Iris pigment epithelial cell (primary cell): ENCODE results near the gene FGFR2.

Experiments
- DNase-seq: peaks from one replicate; pipeline ENCODE4 v3.0.0-alpha.2; 2011; ENCODE audit warnings: low read depth

The FGFR2 gene

DNA sequence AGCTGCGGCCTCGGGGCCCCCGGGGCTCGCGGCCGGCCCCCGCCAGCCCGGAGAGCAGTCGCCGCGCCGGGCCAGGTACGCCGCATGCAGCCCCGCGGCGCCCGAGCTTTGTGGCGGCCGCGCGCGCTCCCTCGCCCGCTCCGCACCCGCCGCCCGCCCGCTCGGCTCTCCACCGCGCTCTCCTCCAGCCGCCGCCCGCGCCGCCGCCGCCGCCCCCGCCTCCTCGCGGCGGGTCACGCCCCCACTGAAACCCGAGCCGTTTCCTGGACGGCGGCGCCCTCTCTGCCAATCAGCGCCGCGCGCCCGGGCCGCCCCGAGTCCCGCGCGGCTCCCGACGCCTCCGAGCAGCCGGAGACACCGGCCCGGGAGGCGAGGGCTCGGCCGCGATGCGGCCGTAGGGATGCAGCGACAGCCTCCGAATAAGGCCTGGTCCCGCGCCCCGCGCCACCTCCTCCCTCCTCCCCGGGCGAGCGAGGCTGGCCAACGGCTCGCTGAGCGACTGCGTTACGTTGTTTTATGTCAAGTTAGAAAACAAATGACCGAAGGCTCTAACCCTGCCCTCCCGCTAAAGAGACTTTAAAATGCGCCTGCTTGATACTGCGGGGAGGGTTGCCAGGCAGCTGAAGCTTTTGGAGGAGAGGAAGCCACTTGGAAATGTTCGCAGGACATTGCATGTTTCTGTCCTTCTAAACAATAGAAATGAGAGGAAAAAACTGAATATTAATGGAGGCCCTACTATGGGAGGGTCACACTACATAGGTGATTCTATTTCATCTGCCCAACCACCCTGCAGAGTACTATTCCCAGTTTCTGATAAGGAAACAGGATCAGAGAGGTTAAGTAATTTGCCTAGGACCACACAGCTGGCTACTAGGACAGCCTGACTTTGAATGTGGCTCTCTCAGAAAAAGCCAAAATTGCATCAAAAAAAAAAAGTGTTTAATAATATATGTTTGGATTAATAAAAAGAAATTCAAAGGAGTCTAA, at the start of gene FGFR2:
TSS of gene FGFR2 (minus strand) at position 182 of the 987 bp plus-strand sequence. CDS start 4,627 bp downstream, outside the sequence.
- peak; percentile 67 for DNase-seq

DNA sequence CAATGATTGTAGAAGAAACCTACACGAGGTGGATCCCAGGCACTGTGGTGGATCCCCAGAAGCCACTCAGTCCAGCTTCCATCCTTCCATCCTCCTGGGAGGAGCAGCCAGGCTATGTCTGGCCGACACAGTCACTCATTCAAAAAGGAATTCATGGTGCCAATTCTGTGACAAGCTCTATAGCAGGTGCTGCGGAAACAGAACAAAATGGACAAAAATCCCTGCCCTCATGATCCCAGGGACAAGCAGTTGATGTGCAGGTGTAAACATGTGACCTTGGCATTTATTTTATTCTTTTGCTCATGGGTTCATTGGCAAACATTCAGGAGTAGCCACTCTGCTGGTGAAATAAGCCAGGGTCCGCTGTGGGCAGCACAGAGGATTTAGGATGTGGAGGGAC, 49.2 kb upstream of the FGFR2 start:
- no peak for DNase-seq

DNA sequence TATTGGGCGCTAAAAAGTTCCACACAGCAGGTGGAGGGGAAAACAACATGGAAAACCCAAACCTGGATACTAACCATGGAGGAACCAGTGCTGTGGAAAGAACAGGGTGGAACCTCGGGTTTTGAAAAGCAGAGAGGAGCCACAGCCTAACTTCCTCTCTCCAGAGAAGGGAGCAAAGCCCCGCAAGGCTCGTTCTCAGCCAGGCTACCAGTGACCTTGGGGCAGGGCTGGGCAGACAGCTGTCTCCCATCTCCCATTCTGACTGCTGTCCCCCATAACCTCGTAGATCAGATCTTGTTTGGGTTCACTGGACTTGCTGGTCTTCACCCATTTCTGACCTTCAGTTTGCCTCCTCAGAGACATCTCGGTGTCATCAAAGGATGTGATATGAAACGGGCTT, 47.5 kb upstream of the FGFR2 start:
- no peak for DNase-seq

DNA sequence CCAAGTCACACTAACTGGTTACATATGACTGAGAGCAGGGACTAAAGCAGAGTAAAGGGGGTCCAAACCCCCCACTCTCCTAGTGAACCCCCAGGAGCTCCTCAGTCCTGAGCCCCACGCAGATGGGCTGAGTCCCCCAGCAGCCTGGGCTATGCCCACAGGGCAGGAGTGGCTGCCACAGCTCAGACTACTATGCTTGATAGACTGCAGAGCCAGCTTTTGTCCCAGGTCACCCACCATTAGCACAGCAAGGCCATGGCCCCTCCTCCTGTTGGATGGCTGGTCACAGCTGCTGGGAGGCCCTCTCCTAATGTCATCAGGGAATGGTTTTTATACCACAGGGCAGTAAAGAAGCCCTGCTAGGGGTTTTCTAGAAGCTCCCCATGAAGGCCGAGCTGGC, 46.3 kb upstream of the FGFR2 start:
- DNase-seq, result no peak

DNA sequence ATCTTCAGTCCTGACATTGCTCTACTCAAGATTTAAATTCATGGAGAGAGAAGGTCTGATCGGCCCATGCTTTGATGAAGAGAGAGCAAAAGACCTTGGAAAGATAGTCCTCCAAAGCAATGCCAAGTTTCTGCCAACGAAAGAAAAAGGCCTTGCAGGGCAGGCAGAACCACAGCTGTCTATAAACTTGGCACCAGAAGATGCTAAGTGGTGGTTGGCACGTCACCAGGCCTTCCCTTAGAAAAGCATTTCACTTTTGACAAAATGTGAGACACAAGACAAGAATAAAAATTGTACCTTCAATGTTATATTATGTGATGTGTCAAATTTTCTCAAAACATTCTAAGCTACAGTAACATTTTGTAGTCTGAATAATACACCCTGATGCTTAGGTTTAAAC, 42.0 kb upstream of the FGFR2 start:
- DNase-seq, result no peak

DNA sequence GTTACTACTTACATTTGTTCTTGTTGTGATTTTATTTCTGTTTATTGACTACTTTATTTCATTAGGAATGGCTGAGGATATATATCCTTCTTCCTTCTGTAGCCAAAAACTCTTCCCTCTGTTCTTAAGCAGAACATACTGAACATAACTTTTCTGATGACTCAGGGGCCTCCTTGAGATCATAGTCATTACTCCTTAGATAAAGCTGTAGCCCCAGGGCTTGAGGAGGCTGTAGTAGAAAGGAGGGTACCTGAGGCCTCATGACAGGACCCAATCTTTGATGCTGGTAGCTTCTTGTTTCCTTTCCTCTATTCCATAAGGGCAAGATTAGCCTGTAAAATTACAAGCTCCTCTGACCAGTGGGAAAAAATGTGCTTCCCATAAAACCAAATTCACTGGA, 41.2 kb upstream of the FGFR2 start:
- DNase-seq, result no peak

DNA sequence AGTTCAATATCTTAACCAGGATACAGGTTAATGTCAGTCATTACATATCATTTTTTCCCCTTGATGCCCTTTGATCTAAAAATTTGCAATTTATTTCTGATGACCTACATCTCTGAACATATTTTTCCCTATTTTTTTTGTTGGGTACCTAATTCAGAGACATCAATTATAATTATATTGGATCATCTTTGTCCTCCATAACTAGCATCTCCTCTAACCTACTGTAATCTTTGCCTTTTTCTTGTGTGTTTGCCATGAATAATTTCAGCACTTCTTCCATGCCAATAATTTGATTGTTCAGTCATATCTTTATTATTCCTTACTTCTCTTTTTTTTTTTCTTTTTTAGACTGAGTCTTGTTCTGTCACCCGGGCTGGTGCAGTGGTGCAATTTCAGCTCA, 39.2 kb upstream of the FGFR2 start:
- no peak for DNase-seq

DNA sequence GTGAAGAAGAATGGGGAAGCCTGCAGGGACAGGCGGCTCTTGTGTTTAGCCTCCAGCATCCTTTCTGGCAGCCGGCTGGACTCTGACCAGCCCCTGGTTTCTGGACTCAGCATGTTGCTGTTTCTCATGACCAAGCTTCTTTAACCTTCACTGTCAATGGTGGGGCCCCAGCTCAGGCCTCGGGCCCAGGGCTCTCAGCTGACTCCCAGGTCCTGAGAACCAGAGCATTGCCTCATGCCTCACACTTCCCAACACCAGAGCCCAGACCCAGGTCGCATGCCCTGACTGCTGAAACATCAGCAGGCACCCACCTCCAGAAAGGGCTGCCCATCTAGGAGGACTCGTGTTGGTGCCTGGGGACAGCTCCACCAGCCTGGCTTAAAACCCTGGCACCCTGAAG, 34.8 kb upstream of the FGFR2 start:
- no peak for DNase-seq

DNA sequence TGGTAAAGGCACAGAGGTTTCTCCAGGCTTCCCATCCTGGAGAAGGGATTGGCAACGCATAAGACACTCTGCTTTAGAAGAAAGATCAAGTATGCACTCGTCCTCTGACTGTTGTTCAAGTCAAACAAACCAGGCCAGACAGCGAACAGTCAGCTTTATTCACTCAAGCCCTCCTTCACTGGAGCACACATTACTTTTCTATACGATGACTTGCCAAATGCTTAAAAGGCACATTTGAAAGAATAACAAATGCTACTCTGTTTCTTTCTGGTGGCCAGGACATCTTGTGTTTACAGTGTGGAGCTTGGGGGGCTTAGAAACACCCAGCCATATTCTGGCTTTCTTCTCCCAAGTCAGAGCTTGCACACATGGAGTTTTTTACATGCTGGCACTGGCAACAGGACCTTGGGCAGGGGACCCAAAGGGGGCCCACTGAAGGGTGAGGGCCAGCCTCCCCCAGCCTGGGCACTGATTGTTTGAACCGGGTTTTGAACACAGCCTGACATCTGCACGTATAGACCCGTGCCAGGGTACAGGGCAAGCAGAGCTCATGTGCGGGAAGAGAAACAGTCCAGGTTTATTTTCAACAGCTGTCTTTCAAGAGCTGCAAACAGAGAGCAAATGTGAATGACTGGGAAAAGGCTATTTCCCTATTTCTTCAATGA, 33.3 kb upstream of the FGFR2 start:
- no peak for DNase-seq

DNA sequence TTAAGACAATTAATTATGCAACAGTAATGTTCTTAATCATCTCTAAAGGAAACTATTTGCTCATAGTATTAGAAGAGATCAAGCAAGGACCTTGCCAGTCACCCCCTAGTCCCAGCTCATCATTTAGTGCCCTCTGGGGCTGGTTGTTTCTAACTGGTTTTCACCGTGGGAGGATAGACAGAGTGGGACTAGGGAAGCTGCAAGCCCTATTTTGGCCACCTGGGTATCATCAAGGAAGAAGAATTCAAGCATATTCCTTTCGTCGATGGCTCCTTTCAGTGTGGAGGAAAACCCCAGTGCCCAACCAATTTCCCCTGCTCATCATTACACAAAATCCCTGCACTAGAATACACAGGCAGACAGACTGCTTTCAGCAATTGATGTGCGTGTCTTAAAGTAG, 30.6 kb upstream of the FGFR2 start:
- DNase-seq, result no peak

DNA sequence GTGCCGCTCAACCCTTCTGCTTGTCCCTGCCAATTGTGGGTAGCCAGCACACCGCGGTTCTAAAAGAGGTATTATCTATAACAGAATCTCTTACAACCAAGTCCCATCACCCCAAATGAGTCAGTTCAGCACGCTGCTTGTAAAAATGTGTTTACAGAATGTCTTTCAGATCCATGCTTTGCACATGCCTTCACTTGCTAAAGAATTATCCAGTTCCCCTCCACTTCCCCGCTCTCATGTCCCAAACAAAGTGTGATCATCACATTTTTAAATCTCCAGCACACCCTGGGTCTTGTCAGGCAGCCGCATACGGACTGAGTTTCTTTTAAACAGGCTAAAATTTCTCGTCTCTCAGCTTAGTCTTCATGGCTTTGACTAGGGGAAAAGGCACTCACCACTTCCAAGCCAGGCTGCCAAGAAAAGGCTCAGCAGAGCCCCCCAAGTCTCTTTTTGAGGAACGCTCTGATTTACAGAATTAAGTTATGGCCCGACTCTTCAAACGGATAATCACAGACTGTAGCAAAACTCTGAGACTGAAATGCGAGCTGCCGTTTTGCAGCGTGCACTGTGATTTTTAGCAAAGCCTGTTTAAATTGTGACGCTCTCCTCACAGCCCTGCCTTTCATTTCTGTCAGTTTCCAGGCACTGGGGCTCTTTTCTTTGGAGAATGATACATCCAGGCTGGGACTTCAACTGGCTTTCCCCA, 29.8 kb upstream of the FGFR2 start:
- peak; percentile 10 for DNase-seq

DNA sequence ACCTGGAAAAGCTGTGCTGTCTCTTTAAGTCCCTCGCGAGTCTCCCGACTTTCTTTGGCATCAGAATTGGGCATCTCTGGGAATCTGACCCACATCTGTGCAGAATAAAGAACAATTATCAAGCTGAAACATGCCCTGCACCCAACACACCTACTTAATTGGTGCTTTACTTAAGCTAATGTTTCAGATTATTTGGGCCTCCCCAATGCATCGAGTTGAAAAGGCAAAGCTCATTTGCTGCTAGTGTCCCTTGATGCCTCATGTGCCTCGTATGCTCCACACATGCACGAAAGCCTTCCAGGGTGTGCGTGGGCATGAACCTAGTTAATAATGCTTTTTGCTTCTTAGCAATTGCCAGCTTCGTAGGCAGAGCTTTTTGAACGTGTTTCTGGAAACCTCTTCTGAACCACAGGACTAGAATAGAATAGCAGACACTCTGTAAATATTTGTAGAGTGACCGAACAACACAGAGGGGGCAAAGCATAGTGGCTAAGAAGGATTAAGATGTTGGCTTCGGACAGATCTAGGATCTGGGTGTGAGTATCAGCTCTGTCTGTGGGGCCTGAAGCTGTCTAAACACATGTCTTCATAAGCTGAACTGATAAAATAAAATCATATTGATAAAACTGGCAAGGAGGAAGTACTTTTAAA, 26.7 kb upstream of the FGFR2 start:
- no peak for DNase-seq

DNA sequence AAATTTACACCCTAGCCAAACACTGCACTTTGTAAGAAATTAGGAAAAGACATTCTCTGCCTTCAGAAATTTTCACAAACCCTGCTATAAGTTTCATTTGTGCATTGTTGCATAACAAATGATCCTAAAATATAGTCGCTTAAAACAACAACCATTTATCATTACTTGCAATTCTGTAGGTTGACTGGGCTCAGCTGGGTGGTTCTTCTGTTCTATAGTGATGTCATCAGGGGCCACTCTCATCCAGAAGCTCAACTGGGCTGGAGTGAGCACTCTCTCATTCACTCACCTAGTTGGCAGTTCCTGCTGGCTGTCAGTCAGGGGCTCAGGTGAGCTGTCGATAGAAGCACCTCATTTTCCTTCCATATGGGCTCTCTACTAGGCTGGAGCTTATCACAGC, 20.7 kb upstream of the FGFR2 start:
- no peak for DNase-seq

DNA sequence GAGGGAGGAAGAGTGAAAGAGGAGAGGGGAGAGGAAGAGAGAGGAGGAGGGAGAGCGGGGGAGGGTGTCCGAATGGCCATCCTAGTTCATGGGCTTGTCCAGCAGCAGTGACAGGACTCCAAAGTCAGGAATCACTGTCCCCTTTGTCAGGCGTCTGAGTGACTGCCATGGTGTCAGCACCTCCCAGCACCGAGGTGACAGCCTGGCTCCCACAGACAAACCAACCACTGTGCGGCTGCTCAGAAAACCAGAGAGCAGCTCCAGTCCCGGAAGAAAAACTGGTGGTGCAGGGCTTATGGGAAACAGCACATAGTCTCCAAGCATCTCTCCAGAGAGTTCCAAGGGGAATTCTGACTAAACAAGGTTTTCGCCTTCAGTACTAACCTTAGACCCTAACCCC, 18.9 kb upstream of the FGFR2 start:
- no peak for DNase-seq

DNA sequence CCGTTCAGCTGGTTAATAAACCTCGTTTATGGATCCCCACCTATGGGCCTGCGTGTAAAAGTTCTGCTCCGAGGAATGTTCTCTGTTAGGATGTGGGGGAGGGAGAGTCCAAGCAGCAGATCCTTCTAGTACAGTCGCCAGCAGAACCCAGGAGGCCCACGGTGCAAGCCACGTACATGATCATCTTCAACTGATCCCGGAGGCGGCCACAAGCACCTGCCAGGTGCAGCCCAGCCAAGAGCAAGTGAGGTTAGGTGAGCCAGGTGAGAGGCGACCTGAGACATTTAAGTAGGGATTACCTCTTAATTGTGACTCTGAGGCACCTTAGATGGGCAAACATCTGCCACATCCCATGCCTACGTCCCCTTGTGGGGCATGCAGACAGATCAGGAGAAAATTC, 18.0 kb upstream of the FGFR2 start:
- DNase-seq, result no peak

DNA sequence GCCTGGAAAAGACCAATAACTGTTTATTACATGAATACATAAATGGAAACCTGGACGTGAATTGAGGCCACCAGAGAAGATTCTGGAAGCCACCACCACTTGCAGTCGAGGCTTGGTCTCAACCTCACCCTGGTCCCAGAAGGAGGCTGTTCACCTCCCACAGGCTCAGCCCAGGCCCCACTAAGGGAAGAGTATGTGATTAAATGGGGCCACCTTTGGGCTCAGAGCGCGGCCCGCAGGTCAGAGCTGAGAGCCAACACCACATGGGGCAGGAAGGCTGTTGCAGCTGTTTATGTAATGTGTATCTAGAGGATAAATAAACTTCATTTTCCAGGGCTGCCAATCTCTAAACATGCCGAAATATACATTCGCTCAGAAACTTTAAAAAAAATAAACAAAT, 17.6 kb upstream of the FGFR2 start:
- no peak for DNase-seq

DNA sequence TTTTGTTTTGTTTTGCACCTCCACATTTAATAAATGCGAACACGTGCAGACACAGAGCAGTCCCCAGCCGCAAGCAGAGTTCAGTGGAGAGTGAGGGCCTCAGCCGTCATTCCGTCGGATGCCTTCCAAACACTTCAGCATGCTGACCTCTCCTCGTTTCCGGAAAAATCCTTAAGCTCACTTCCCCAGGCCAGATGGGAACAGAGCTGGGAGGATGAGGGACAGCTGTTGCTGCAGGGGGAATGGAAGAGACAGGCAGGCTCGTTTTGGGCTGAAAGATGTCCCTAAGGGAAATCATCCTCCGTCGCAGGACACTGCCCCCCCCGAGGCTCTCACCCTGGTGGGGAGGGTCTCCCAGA, 17.2 kb upstream of the FGFR2 start:
- no peak for DNase-seq

DNA sequence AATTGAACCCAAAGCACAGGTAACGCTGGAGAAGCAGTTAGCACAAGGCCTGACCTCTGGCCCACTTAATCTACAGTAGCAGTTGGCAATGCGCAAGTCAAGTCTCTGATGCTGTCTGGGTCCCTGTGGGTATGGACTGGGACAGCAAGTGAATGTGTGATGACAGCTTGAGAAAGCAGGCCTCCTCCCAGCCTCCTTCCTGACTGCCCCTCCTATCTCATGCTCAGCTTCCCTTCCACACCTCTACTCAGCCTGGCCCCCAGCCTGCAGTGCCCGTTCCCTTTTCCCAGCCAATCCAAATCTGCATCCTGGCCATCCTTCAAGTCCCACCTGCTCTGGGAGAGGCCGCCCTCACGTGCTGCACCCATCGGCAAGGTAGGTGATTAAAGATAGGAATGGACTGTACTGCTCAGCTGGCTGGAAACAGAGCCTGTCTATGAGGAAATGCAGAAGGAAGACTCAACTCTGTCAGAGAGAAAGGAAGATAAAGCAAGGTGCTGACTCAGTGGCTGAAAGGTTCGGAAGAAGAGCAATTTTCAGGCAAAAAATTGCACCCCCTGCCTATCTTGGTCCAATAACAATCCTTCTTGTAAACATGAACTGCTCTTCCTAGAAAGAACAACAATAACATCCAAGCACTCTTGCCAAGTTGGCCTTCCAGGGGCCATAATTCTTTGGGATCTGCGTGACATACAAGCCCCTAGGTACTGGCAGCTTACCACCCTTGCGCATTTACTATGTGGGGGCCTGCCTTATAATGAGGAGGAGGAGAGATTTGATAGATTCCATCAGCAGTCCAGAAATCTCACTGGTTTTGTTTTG, 16.6 kb upstream of the FGFR2 start:
- DNase-seq, result no peak

DNA sequence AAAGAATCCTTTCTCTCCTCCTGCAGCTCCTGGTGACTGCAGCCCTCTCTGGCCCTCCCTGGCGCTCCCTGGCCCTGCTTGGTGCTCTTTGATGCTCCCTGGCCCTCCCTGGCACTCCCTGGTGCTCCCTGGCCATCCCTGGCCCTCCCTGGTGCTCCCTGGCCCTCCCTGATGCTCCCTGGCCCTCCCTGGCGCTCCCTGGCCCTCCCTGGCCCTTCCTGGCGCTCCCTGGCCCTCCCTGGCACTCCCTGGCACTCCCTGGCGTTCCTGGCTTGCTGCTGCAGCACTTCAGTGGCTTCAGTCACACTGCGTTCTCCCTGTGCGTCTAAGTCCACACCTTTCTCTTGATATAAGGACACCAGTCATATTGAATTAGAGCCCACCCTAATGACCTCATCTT, 15.2 kb upstream of the FGFR2 start:
- no peak for DNase-seq

DNA sequence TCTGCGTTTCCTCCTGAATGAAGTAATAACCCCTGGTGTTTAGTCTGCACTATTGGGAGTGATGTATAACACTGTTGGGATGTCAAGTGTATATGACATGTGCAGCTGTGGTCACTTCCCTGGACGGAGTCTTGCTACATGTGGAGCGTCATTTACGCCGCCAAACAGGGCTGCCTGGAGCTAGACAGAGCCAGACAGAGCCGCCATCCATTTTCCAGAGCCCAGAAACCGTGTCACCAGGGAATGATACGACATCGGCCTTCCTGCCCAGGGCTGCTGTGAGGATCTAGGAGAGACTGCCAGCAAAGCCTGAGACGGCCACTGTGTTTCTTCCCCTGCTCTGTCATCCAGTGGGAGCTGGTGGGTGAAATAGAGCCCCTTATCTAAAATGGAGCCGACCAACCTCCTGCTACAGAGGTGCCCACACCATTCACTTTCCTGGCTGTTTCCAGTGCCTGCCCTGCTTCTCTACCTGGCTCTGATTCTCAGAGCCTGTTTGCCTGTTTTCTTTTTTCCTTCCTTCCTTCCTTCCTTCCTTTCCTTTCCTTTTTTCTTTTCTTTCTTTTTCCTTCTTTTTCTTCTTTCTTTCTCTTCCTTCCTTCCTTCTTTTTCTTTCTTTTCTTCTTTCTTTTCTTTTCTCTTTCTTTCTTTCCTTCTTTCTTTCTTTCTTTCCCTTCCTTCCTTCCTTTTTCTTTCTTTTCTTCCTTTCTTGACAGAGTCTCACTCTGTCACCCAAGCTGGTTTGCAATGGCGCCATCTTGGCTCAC, 13.3 kb upstream of the FGFR2 start:
- DNase-seq, result no peak
